ENCODE data around the gene PEX10. TPM values are rescaled to one million over a fixed set of nuclear protein-coding genes. Genes with fewer than 3 reads are reported as not detected.

Gene PEX10
- total RNA-seq, 2 donors from 2014 or later: 12.1 to 27.9 TPM

DNA sequence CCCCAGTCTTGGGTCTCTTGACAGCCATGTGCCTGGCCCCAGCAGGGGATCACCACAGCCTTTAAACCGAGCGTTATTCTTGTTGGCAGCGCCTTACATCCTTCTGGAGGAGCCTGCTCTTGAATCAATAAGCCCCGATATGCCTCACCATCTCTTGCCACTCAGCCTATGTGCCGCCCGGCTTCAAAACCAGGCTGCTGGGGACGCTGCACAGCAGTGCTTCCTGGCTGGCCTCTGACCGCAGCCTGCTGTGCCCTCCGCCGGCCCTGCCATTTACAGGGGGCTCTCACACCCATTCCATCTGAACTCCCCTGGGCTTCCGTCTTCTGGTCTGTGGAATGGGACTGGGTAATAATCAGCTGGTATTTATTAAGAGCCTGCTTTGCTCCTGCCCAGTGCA lies 3.0 kb upstream of the PEX10 start:
- Histone ChIP-seq H3K36me3 (no peaks in the 10 kb centered on the region), H3K27ac (no peak overlapping the region), H3K9me3 (no peaks in the 10 kb centered on the region), H3K4me1 (ENCODE audit: control insufficient read depth in 1 of 2, low read depth in 2 of 2) (peaks cover 13 to 28% of the 10 kb centered on the region in 2 donors), H3K4me3 (no peak overlapping the region), H3K27me3 (replicated peaks; ENCODE audit: insufficient read depth) (no peaks in the 10 kb centered on the region)
- ATAC-seq (ENCODE audit: insufficient number of reproducible peaks, low FRiP score, low read depth) (no peak), DNase-seq (ENCODE audit: low spot score) (no peak)
- TF ChIP-seq, protein P1, sequence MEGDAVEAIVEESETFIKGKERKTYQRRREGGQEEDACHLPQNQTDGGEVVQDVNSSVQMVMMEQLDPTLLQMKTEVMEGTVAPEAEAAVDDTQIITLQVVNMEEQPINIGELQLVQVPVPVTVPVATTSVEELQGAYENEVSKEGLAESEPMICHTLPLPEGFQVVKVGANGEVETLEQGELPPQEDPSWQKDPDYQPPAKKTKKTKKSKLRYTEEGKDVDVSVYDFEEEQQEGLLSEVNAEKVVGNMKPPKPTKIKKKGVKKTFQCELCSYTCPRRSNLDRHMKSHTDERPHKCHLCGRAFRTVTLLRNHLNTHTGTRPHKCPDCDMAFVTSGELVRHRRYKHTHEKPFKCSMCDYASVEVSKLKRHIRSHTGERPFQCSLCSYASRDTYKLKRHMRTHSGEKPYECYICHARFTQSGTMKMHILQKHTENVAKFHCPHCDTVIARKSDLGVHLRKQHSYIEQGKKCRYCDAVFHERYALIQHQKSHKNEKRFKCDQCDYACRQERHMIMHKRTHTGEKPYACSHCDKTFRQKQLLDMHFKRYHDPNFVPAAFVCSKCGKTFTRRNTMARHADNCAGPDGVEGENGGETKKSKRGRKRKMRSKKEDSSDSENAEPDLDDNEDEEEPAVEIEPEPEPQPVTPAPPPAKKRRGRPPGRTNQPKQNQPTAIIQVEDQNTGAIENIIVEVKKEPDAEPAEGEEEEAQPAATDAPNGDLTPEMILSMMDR (IDR thresholded peaks at IDR 0.05): no peak

DNA sequence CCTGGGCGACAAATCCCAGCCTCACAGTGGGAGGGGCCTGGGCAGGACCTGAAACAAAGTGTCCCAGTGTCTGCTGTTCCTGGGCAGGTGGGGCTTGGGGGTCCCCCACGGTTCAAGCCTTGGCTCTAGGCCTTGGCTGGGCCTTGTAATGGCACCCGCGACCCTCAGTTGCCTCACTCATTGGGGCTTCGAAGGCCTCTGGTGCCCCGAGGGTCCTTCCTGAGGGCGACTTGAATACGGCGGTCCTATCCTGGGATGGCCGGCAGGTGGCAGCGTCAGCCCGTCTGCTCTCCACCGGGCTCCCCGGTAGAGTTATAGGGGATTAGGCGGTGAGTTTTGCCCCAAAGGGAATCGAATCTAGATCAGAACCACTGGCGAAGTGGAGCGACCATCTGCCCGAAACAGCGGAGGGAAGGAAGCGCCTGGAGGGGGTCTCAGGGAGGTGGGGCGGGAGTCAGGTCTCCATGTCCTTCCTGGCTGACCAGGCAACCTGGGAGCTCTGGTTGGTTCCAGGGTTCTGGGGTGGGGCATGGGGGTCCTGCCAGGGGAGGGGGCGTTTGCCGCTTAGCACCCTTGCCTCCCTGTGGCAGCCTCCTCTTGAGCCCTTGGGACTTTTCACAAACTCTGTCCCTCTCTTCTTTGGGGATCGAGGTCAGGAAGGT lies 2.1 kb upstream of the PEX10 start:
- no peaks in the 10 kb centered on the region for H3K27me3 ChIP-seq (replicated peaks; ENCODE audit: insufficient read depth)
- peak overlapping the region; percentile 37 for H3K4me3 ChIP-seq
- H3K4me1 ChIP-seq (ENCODE audit: control insufficient read depth in 1 of 2, low read depth in 2 of 2): peaks cover 13 to 28% of the 10 kb centered on the region in 2 donors
- no peaks in the 10 kb centered on the region for H3K36me3 ChIP-seq
- DNase-seq (ENCODE audit: low spot score) (no peak), ATAC-seq (ENCODE audit: insufficient number of reproducible peaks, low FRiP score, low read depth) (no peak)
- no peaks in the 10 kb centered on the region for H3K9me3 ChIP-seq
- TF ChIP-seq, protein P1 (IDR thresholded peaks at IDR 0.05): peak; percentile 92
- H3K27ac ChIP-seq: no peak overlapping the region

DNA sequence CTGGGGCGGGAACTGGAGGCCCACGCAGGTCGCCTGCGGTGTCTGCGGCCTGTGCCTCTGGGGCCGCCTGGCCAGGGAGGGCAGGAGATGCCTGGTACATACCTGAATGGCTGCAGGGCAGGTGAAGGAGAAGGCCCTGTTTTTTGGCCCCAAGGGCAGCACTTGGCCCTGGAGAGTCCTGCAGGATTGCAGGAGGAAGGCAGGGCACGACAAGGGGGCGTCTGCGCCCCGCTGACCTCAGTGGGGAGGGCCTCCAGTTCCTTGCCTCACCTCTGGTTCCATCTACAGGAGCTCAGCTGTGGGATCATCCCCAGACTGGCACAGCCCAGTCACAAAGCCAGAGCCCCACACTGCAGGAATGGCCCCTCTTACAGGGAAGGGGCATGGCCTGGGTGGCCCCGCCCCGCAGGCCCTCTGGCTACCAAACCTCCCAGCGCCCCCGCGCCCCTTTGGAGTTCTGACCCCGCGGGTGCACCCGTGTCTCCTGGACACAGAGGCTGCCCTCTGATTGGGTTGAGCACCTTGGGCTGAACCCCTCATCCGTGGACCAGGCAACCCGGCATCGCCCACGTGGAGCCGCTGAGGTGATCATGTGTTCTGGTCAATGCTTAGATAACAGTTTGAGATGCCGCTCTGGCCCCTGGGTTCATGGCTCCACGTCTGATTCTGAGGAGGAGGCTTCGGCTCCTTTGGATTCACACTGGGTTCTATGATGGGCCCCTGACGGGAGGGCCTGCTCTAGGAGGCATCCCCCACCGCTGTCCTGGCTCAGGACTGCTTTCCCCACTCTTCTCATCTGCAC lies 1.3 kb upstream of the PEX10 start:
- no peaks in the 10 kb centered on the region for H3K9me3 ChIP-seq
- peak overlapping the region; percentile 98 for H3K4me3 ChIP-seq
- DNase-seq (ENCODE audit: low spot score) (no peak), ATAC-seq (ENCODE audit: insufficient number of reproducible peaks, low FRiP score, low read depth) (no peak)
- TF ChIP-seq, protein P1 (IDR thresholded peaks at IDR 0.05): no peak
- H3K36me3 ChIP-seq: no peaks in the 10 kb centered on the region
- peak overlapping the region; percentile 67 to 82 for H3K27ac ChIP-seq
- peaks cover 13 to 28% of the 10 kb centered on the region in 2 donors for H3K4me1 ChIP-seq (ENCODE audit: control insufficient read depth in 1 of 2, low read depth in 2 of 2)
- no peaks in the 10 kb centered on the region for H3K27me3 ChIP-seq (replicated peaks; ENCODE audit: insufficient read depth)

DNA sequence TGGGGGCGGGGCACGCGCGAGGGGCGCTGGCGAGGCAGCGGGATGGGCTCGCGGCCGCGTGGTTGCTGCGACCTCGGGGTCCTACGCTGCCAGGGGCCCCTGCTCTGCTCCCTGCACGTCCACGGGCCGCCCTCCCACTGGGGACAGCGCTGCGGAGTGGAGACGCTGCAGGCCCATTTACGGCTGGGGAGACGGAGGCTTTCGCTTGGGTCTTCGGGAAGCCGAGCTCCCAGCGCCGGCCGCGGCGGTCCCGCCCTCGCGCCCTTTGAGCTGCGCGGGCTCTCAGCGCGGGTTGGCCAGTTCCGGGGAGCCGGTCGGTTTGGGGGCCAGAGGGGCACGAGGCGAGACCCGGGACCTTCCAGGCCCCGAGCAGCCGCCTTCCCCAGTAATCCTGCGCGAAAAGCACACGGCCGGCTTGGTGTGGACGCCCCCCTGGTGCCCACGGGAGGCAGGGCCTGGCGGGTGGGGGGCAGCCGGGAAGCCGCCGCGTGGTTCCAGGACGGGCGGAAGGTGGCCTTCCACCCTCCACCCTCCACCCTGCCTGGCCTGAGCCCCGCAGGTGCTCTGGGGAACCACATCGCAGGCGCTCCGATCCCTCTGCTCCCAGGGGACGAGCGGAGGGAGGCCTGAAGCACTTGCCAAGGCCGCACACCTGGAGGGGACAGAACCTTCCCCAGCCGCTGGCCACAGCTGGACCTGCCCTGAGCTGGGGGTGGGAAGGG lies 570 bp upstream of the PEX10 start:
- DNase-seq (ENCODE audit: low spot score) (no peak), ATAC-seq (ENCODE audit: insufficient number of reproducible peaks, low FRiP score, low read depth) (no peak)
- Histone ChIP-seq H3K27ac (peak overlapping the region; percentile 67 to 82), H3K27me3 (replicated peaks; ENCODE audit: insufficient read depth) (no peaks in the 10 kb centered on the region), H3K36me3 (peaks cover 7% of the 10 kb centered on the region), H3K4me3 (peak overlapping the region; percentile 98), H3K4me1 (ENCODE audit: control insufficient read depth in 1 of 2, low read depth in 2 of 2) (peaks cover 13 to 28% of the 10 kb centered on the region in 2 donors), H3K9me3 (no peaks in the 10 kb centered on the region)
- TF ChIP-seq, protein P1 (IDR thresholded peaks at IDR 0.05): no peak

Data from thoracic aorta (tissue), 2 donors.